ENCODE measurements around the gene SMIM5. TPM values are rescaled to one million over a fixed set of nuclear protein-coding genes. Genes with fewer than 3 reads are reported as not detected.

The SMIM5 gene
- total RNA-seq, 1 donor from 2014 or later = 2.2 TPM

DNA sequence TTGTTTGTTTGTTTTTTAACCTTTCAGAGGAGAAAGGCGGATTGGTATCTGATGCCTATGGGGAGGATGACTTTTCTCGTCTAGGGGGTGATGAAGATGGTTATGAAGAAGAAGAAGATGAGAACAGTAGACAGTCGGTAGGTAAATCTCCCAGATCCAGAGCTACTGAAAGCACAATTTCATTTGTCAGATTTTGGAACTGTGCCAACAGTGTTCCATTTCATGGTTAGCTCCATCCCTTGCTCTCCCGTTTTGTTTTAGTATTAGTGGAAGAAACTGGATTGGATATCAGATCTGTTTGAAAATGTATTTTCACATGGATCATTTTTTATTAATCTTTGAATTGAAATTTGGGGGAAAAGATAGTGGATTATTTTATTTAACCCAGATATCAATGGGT is 35.3 kb downstream of the SMIM5 start:
- peak overlapping the region in 1 of 2 donors; percentile 90 for H3K4me3 ChIP-seq
- no peak overlapping the region for H3K27ac ChIP-seq
- intact Hi-C loops (cut with DNase I) = no loop called here
- peaks cover 0 to 32% of the 10 kb centered on the region in 2 donors for H3K36me3 ChIP-seq
- no peaks in the 10 kb centered on the region for H3K9me3 ChIP-seq
- H3K27me3 ChIP-seq = no peaks in the 10 kb centered on the region
- no peak for TF ChIP-seq POLR2A (IDR thresholded peaks at IDR 0.05)
- TF ChIP-seq, protein P1, sequence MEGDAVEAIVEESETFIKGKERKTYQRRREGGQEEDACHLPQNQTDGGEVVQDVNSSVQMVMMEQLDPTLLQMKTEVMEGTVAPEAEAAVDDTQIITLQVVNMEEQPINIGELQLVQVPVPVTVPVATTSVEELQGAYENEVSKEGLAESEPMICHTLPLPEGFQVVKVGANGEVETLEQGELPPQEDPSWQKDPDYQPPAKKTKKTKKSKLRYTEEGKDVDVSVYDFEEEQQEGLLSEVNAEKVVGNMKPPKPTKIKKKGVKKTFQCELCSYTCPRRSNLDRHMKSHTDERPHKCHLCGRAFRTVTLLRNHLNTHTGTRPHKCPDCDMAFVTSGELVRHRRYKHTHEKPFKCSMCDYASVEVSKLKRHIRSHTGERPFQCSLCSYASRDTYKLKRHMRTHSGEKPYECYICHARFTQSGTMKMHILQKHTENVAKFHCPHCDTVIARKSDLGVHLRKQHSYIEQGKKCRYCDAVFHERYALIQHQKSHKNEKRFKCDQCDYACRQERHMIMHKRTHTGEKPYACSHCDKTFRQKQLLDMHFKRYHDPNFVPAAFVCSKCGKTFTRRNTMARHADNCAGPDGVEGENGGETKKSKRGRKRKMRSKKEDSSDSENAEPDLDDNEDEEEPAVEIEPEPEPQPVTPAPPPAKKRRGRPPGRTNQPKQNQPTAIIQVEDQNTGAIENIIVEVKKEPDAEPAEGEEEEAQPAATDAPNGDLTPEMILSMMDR (IDR thresholded peaks at IDR 0.05) = no peak
- TF ChIP-seq POLR2AphosphoS5 (IDR thresholded peaks at IDR 0.05; ENCODE audit: insufficient read depth in 1 of 2, low read depth in 1 of 2) = no peak
- peaks cover 24% of the 10 kb centered on the region for H3K4me1 ChIP-seq
- DNase-seq (ENCODE audit: extremely low spot score in 2 of 2) = no peak

DNA sequence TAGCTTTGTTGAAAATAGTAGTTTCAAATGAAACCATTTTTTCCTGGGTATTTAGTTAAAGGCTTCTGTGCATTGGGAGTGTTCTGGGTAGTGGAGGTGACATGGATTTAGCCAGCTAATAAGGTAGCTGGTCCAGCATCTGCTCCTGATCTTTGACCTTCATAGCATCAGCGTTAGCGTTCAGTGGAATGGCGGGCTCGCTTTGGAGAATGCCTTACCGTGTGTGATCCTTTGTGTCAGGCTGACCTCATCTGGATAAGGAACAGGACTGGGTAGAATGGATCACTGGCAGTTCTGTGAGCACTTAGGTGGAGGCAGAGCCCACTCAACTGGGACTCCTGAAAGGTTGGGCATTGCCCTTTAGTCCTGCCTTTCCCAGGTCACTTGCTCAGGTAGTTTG is 37.6 kb downstream of the SMIM5 start:
- TF ChIP-seq POLR2AphosphoS5 (IDR thresholded peaks at IDR 0.05; ENCODE audit: insufficient read depth in 1 of 2, low read depth in 1 of 2) (no peak), POLR2A (IDR thresholded peaks at IDR 0.05) (no peak)
- TF ChIP-seq, protein P1 (IDR thresholded peaks at IDR 0.05) = no peak
- peaks cover 22% of the 10 kb centered on the region for H3K4me1 ChIP-seq
- H3K4me3 ChIP-seq = no peak overlapping the region
- DNase-seq (ENCODE audit: extremely low spot score in 2 of 2) = no peak
- no peaks in the 10 kb centered on the region for H3K27me3 ChIP-seq
- intact Hi-C loops (cut with DNase I) = loop anchor here (5.0 kb wide), 1 partner anchor 81 kb away; no protein-coding TSS in a partner anchor
- H3K27ac ChIP-seq = no peak overlapping the region
- H3K36me3 ChIP-seq = peaks cover 0 to 41% of the 10 kb centered on the region in 2 donors
- H3K9me3 ChIP-seq = no peaks in the 10 kb centered on the region

DNA sequence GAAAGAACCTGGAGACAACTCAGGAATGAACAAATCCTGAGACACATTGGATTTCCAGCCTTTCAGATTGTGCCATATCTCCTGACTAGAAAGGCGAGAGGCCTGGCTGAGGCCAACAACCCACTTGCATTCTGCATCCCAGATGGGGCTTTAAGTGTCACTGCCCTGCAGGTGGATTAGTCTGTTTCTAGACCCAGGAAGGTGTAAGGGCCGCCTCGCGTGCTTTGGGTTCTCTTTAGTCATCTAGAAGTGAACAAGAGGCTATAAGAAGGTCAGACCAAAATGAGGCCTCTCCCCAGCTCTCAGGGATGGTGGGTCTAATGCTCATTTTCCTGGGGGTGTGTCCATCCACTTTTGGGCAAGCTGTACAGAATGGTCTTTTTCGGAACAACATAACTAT is 38.8 kb downstream of the SMIM5 start:
- Histone ChIP-seq H3K9me3 (no peaks in the 10 kb centered on the region), H3K36me3 (peaks cover 0 to 41% of the 10 kb centered on the region in 2 donors), H3K27me3 (no peaks in the 10 kb centered on the region), H3K4me1 (peaks cover 12% of the 10 kb centered on the region), H3K27ac (no peak overlapping the region), H3K4me3 (no peak overlapping the region)
- intact Hi-C loops (cut with DNase I) = loop anchor here (5.0 kb wide), 1 partner anchor 80 kb away; no protein-coding TSS in a partner anchor
- TF ChIP-seq, protein P1 (IDR thresholded peaks at IDR 0.05) = no peak
- no peak for TF ChIP-seq POLR2A (IDR thresholded peaks at IDR 0.05)
- TF ChIP-seq POLR2AphosphoS5 (IDR thresholded peaks at IDR 0.05; ENCODE audit: insufficient read depth in 1 of 2, low read depth in 1 of 2) = no peak
- DNase-seq (ENCODE audit: extremely low spot score in 2 of 2) = no peak

DNA sequence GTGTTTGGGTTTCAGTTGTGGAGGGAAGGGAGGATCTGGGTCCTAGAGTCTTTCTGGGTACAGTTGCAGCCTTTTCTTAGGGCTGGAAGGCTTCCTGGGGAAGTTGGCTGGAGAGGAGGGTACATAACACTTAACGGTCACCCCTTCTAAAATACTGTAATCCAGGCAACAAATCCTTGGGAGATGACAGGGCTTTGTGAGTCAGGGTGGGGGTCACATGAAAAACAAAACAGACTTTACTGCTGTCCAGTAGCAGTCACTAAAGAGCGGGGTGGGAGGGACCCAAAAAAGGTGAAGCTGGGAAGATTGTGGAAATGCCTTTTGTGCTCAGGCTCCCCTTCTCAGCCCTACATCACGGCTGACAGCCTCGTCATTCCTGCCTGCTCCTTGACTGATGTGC is 40.3 kb downstream of the SMIM5 start:
- intact Hi-C loops (cut with DNase I) = loop anchor here (5.0 kb wide), 1 partner anchor 79 kb away; no protein-coding TSS in a partner anchor
- peaks cover 0 to 43% of the 10 kb centered on the region in 2 donors for H3K36me3 ChIP-seq

DNA sequence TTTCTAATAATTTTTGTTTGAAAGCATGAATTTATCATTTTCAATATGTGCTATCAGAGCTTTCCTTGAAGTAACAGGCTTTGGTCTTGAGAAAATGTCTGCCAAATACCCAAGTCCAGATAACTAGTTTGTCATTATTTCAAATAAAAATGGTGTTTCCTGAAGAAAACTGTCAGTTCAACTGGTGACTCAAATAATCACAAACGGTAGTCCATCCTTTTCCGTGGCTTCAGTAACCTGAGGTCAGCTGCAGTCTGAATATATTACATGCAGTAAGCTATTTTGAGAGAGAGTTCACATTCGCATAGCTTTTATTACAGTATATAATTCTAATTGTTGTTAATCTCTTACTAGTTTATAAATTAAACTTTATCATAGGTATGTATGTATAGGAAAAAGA is 43.2 kb downstream of the SMIM5 start:
- DNase-seq (ENCODE audit: extremely low spot score in 2 of 2) = no peak
- no peak for TF ChIP-seq POLR2A (IDR thresholded peaks at IDR 0.05)
- TF ChIP-seq, protein P1 (IDR thresholded peaks at IDR 0.05) = no peak
- no peaks in the 10 kb centered on the region for H3K27me3 ChIP-seq
- peaks cover 12% of the 10 kb centered on the region for H3K4me1 ChIP-seq
- no peaks in the 10 kb centered on the region for H3K9me3 ChIP-seq
- H3K4me3 ChIP-seq = no peak overlapping the region
- peaks cover 0 to 37% of the 10 kb centered on the region in 2 donors for H3K36me3 ChIP-seq
- H3K27ac ChIP-seq = no peak overlapping the region
- intact Hi-C loops (cut with DNase I) = no loop called here

More for the DNA sequence above, 40.3 kb downstream of the SMIM5 start:
- Histone ChIP-seq H3K9me3 (no peaks in the 10 kb centered on the region), H3K4me1 (peaks cover 4% of the 10 kb centered on the region), H3K27ac (no peak overlapping the region), H3K4me3 (no peak overlapping the region), H3K27me3 (no peaks in the 10 kb centered on the region)
- no peak for DNase-seq (ENCODE audit: extremely low spot score in 2 of 2)
- TF ChIP-seq, protein P1 (IDR thresholded peaks at IDR 0.05) = no peak
- no peak for TF ChIP-seq POLR2A (IDR thresholded peaks at IDR 0.05)
